HepG2 (cell line): ENCODE measurements around the gene CDK17. TPM values are rescaled to one million over a fixed set of nuclear protein-coding genes. Genes with fewer than 3 reads are reported as not detected.

Experiments used
- ATAC-seq: fragments of 200-7000 bp; cut with Tn5 transposase; 3 replicates; pipeline ENCODE4 v1.9.1; 2020; ENCODE audit warnings: mild to moderate bottlenecking, moderate library complexity
- BruUV-seq: library from RNA; stranded (reverse); fragments of 400-500 nt; replicated peaks from 2 replicates; lab custom pipeline; 2021; lab: Mats Ljungman, UMichigan
- CTCF ChIA-PET: fragments of 300-600 bp; formaldehyde crosslinking; extraction: SDS; loops from one replicate; lab custom pipeline; 2021; ENCODE audit warnings: low total read pairs, inconsistent platforms, low intra/inter-chr PET ratio; lab: Yijun Ruan, JAX
- POLR2A ChIA-PET: fragments of 350-600 bp; sonication (Branson Sonifier 250); formaldehyde crosslinking; loops from one replicate; lab custom pipeline; 2020; ENCODE audit warnings: antibody characterized with exemption, inconsistent platforms; lab: Yijun Ruan, JAX
- DNase-seq: peaks from one replicate; pipeline ENCODE4 v3.0.0-alpha.2; 2015; ENCODE audit warnings: low spot score
- FAIRE-seq: peaks from 3 replicates; lab custom pipeline; 2011; peaks lifted over from hg19 to GRCh38; lab: Jason Lieb, UNC
- H2AFZ ChIP-seq: one replicate; pipeline ENCODE4 v1.6.1; 2011; ENCODE audit warnings: low read length, inconsistent platforms
- H3K27ac ChIP-seq: fragments of 300-600 bp; 3 replicates; pipeline ENCODE4 v1.8.0; 2011; ENCODE audit warnings: mixed run types, mild to moderate bottlenecking, mixed read lengths, low read length, inconsistent platforms; ENCODE audit not compliant: insufficient read depth; ENCODE audit errors: extremely low read length
- H3K27me3 ChIP-seq, 2 experiments: fragments of 200-600 bp in 1 of 2; 2 replicates in 1 of 2; 3 replicates in 1 of 2; pipeline versions ENCODE4 v1.6.0 to v1.8.0; 2011; ENCODE audit warnings: low read length in 2 of 2, mild to moderate bottlenecking in 2 of 2, moderate library complexity in 2 of 2, inconsistent platforms in 1 of 2; ENCODE audit not compliant: insufficient read depth in 2 of 2, control insufficient read depth in 1 of 2
- H3K36me3 ChIP-seq, 2 experiments: fragments of 200-600 bp in 1 of 2; replicated peaks in 1 of 2; 2 replicates in 1 of 2; 3 replicates in 1 of 2; pipeline versions ENCODE4 v1.5.1 to v1.8.0; 2011; ENCODE audit warnings: low read length in 2 of 2, inconsistent platforms in 1 of 2; ENCODE audit not compliant: insufficient read depth in 2 of 2, control insufficient read depth in 1 of 2
- H3K4me1 ChIP-seq: 2 replicates; pipeline ENCODE4 v1.5.1; 2012; ENCODE audit warnings: low read length, inconsistent platforms; ENCODE audit not compliant: insufficient read depth
- H3K4me2 ChIP-seq: 2 replicates; pipeline ENCODE4 v1.6.0; 2011; ENCODE audit warnings: low read depth, low read length, inconsistent platforms
- H3K4me3 ChIP-seq, 3 experiments: fragments of 200-600 bp in 1 of 3; sonication (generic), shearing (Covaris generic) in 1 of 3; replicated peaks in 1 of 3; 2 replicates each; pipeline ENCODE4 v1.5.1; 2011 to 2016; ENCODE audit warnings: low read length in 3 of 3, inconsistent platforms in 2 of 3, low read depth in 2 of 3, mild to moderate bottlenecking in 2 of 3, control low read depth in 1 of 3, mixed read lengths in 1 of 3; ENCODE audit not compliant: insufficient read depth in 1 of 3
- H3K79me2 ChIP-seq: one replicate; pipeline ENCODE4 v1.6.1; 2011; ENCODE audit warnings: low read length, inconsistent platforms; ENCODE audit not compliant: insufficient read depth
- H3K9ac ChIP-seq: 2 replicates; pipeline ENCODE4 v1.6.0; 2011; ENCODE audit warnings: mild to moderate bottlenecking, low read depth, low read length, inconsistent platforms; ENCODE audit not compliant: insufficient read depth
- H3K9me3 ChIP-seq: 2 replicates; pipeline ENCODE4 v1.5.1; 2012; ENCODE audit warnings: mild to moderate bottlenecking, low read length
- H4K20me1 ChIP-seq: 2 replicates; pipeline ENCODE4 v1.6.0; 2011; ENCODE audit warnings: inconsistent platforms, mild to moderate bottlenecking, low read length, moderate library complexity; ENCODE audit not compliant: insufficient read depth
- CEBPB ChIP-seq: IDR thresholded peaks from 2 replicates; pipeline ENCODE4 v1.6.1; 2011; ENCODE audit warnings: low read depth, low read length, improper control_type of control experiment, borderline replicate concordance
- GPN1 ChIP-seq: sonication (generic); formaldehyde crosslinking; IDR thresholded peaks from 2 replicates; pipeline ENCODE4 v1.5.1; 2020; ENCODE audit warnings: missing genetic modification reagents, borderline replicate concordance
- HINFP ChIP-seq: sonication (generic); formaldehyde crosslinking; IDR thresholded peaks from 2 replicates; pipeline ENCODE4 v1.4.0; 2020; ENCODE audit warnings: low read depth, mild to moderate bottlenecking, missing genetic modification reagents
- HOXA9 ChIP-seq: sonication (generic); formaldehyde crosslinking; IDR thresholded peaks from 2 replicates; pipeline ENCODE4 v1.8.1; 2022; ENCODE audit warnings: missing genetic modification reagents, mild to moderate bottlenecking, moderate library complexity, borderline replicate concordance
- IRF2 ChIP-seq: IDR thresholded peaks from 2 replicates; pipeline ENCODE4 v1.6.1; 2018; ENCODE audit warnings: missing genetic modification reagents, missing compliant biosample characterization
- PHF21A ChIP-seq: sonication (generic); formaldehyde crosslinking; IDR thresholded peaks from 2 replicates; pipeline ENCODE4 v1.5.0; 2020; ENCODE audit warnings: mild to moderate bottlenecking, missing genetic modification reagents
- POLR2AphosphoS2 ChIP-seq: IDR thresholded peaks from 2 replicates; pipeline ENCODE4 v1.6.1; 2011; ENCODE audit warnings: low read depth, low read length, improper control_type of control experiment
- RFX1 ChIP-seq: fragments of 450-650 bp; IDR thresholded peaks from 2 replicates; pipeline ENCODE4 v1.6.1; 2017
- SATB2 ChIP-seq: sonication (generic); formaldehyde crosslinking; IDR thresholded peaks from 2 replicates; pipeline ENCODE4 v1.5.0; 2020; ENCODE audit warnings: missing genetic modification reagents
- TBP ChIP-seq: sonication (generic); formaldehyde crosslinking; IDR thresholded peaks from 2 replicates; pipeline ENCODE4 v1.5.0; 2020; ENCODE audit warnings: missing genetic modification reagents
- ZNF496 ChIP-seq: sonication (generic); formaldehyde crosslinking; IDR thresholded peaks from 2 replicates; pipeline ENCODE4 v1.8.1; 2023; ENCODE audit warnings: mild to moderate bottlenecking, moderate library complexity, missing genetic modification reagents; ENCODE audit not compliant: insufficient replicate concordance
- ZNF510 ChIP-seq: sonication (generic); formaldehyde crosslinking; IDR thresholded peaks from 2 replicates; pipeline ENCODE4 v1.4.0; 2020; ENCODE audit warnings: low read depth, mild to moderate bottlenecking, missing genetic modification reagents
- ZNF567 ChIP-seq: sonication (generic); formaldehyde crosslinking; IDR thresholded peaks from 2 replicates; pipeline ENCODE4 v1.8.1; 2023; ENCODE audit warnings: mild to moderate bottlenecking, missing genetic modification reagents, borderline replicate concordance
- ZNF687 ChIP-seq: sonication (generic); formaldehyde crosslinking; IDR thresholded peaks from 2 replicates; pipeline ENCODE4 v1.5.1; 2020; ENCODE audit warnings: mild to moderate bottlenecking, missing genetic modification reagents, moderate library complexity
- ZNF746 ChIP-seq: sonication (generic); formaldehyde crosslinking; IDR thresholded peaks from 2 replicates; pipeline ENCODE4 v1.8.0; 2022; ENCODE audit warnings: mild to moderate bottlenecking, missing genetic modification reagents
- WGBS: methylation state at CpG from one replicate; pipeline ENCODE4 v1.1.6; 2017; ENCODE audit warnings: low lambda C conversion rate; 5-methylcytosine and 5-hydroxymethylcytosine counted together
- in situ Hi-C: cut with HindIII; loops from 2 replicates; pipeline ENCODE4 v1.10.0; 2017; ENCODE audit warnings: low pct_unique_long_range_greater_than_20kb; ENCODE audit not compliant: extremely low pct_ligation_motif_present
- intact Hi-C: fragments of 100-400 bp; cut with micrococcal nuclease; formaldehyde crosslinking; loops from one replicate; pipeline ENCODE4 v1.10.0; 2022; ENCODE audit not compliant: unreplicated experiment
- polyA plus RNA-seq, 8 experiments: library from polyadenylated mRNA; depleted of rRNA in 3 of 8; stranded (reverse) in 7 of 8; unstranded in 1 of 8; fragments of >200 nt; fragmentation: Illumina TruSeq in 4 of 8; extraction: Trizol in 4 of 8; gene quantifications; 2 replicates each; pipeline versions ENCODE4 v1.2.1 to v1.2.3, GENCODE V29; 2011 to 2016; ENCODE audit warnings: low read depth in 4 of 8, missing spikeins in 1 of 8, mixed read lengths in 1 of 8; ENCODE audit not compliant: insufficient read depth in 1 of 8
- total RNA-seq, 5 experiments: library from RNA; depleted of rRNA; stranded (reverse); fragments of >200 nt; fragmentation: Illumina TruSeq; extraction: Trizol; gene quantifications; 2 replicates each; pipeline ENCODE4 v1.2.3, GENCODE V29; 2016; ENCODE audit warnings: low read depth in 1 of 5
- TF ChIP-seq, protein P1 (sequence below): sonication (generic); formaldehyde crosslinking; IDR thresholded peaks from 2 replicates; pipeline ENCODE4 v1.4.0; 2020; ENCODE audit warnings: missing genetic modification reagents
- TF ChIP-seq, protein P2 (sequence below): sonication (generic); formaldehyde crosslinking; IDR thresholded peaks from 2 replicates; pipeline ENCODE4 v1.4.0; 2020; ENCODE audit warnings: low read depth, mild to moderate bottlenecking, missing genetic modification reagents

The CDK17 gene
- total and polyA plus RNA-seq, 2 of the 13 experiments (the other 11 are each of a cell fraction or from before 2014, with no cell fraction given): 9.9 to 22.3 TPM

DNA sequence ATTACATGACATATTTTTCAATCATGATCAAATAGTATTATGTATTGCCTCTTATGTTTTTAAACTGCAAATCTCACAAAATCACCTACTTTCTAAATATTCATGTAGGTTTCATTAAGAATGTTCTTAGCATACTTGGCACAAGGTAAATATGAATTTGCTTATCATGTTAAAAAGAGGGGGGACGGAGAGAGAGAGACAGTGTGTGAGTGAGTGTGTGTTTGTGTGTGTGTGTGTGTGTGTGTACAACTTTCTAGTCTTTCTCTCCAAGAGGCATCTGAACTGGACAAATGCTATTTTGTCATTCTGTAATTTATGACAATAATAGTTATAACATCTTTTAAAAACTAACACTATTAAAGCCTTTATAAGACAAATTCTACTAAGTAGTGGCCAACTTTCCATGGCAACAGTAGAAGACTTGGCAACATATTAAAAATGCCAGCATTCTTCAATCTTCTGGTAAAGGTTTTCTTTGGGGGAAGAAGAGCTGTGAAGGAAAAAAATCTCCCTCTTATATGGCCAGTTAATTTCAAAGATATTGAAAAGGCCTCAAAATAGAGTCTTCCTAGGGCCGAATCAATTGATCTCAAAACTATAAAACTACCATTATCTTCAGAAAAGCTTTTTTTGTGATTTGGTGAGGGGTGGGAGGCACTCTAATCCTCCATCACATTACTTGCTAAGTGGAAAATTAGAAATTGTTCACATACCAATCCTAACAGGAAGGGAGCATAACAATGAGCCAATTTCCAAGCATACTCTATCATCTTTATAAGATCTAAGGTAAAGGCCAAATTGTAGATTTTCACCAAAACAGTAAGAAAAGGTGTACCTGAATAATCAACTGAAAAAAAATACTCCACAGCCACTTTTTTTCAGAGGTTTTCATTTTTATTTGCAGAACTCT is 28.2 kb downstream of the CDK17 start:
- Histone ChIP-seq H3K27ac (no peak overlapping the region), H4K20me1 (peaks cover 5% of the 10 kb centered on the region; the same call in 1 of the 2 replicates), H3K9ac (no peak overlapping the region), H3K79me2 (peaks cover 66% of the 10 kb centered on the region), H3K36me3 (no peaks in the 10 kb centered on the region), H3K27me3 (no peaks in the 10 kb centered on the region), H2AFZ (no peak overlapping the region), H3K4me1 (0 out of 2 replicates have a peak, but pooled peaks cover 6% of the 10 kb centered on the region), H3K9me3 (no peaks in the 10 kb centered on the region), H3K4me3 (no peak overlapping the region), H3K4me2 (no peak overlapping the region)
- ChIA-PET POLR2A (no interaction called here), CTCF (no interaction called here)
- FAIRE-seq: no peak
- BruUV-seq: no TSS peak
- in situ Hi-C loops (no loop called here), intact Hi-C loops (no loop called here)
- no peak for DNase-seq
- 98% methylated on average over 2 of the region's 2 CpGs for WGBS
- no peak for ATAC-seq
- TF ChIP-seq ZNF510 (CRISPR knock-in tag): no peak
- no peak for TF ChIP-seq PHF21A (CRISPR knock-in tag)
- TF ChIP-seq, protein P1, sequence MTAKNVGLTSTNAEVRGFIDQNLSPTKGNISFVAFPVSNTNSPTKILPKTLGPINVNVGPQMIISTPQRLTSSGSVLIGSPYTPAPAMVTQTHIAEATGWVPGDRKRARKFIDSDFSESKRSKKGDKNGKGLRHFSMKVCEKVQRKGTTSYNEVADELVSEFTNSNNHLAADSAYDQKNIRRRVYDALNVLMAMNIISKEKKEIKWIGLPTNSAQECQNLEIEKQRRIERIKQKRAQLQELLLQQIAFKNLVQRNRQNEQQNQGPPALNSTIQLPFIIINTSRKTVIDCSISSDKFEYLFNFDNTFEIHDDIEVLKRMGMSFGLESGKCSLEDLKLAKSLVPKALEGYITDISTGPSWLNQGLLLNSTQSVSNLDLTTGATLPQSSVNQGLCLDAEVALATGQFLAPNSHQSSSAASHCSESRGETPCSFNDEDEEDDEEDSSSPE (CRISPR knock-in tag): no peak
- no peak for TF ChIP-seq ZNF567 (CRISPR knock-in tag)
- TF ChIP-seq HOXA9: no peak
- no peak for TF ChIP-seq ZNF496
- no peak for TF ChIP-seq CEBPB
- no peak for TF ChIP-seq RFX1
- no peak for TF ChIP-seq HINFP (CRISPR knock-in tag)
- TF ChIP-seq TBP (CRISPR knock-in tag): no peak
- TF ChIP-seq ZNF687: no peak
- TF ChIP-seq ZNF746 (CRISPR knock-in tag): no peak
- no peak for TF ChIP-seq POLR2AphosphoS2
- no peak for TF ChIP-seq IRF2 (CRISPR knock-in tag)
- no peak for TF ChIP-seq SATB2
- no peak for TF ChIP-seq GPN1
- TF ChIP-seq, protein P2, sequence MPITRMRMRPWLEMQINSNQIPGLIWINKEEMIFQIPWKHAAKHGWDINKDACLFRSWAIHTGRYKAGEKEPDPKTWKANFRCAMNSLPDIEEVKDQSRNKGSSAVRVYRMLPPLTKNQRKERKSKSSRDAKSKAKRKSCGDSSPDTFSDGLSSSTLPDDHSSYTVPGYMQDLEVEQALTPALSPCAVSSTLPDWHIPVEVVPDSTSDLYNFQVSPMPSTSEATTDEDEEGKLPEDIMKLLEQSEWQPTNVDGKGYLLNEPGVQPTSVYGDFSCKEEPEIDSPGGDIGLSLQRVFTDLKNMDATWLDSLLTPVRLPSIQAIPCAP: no peak
